Measurements from ENCODE around the gene TBATA.
A peak's percentile ranks its signal among the peaks of the same experiment; 100 is the strongest.

TBATA gene

DNA sequence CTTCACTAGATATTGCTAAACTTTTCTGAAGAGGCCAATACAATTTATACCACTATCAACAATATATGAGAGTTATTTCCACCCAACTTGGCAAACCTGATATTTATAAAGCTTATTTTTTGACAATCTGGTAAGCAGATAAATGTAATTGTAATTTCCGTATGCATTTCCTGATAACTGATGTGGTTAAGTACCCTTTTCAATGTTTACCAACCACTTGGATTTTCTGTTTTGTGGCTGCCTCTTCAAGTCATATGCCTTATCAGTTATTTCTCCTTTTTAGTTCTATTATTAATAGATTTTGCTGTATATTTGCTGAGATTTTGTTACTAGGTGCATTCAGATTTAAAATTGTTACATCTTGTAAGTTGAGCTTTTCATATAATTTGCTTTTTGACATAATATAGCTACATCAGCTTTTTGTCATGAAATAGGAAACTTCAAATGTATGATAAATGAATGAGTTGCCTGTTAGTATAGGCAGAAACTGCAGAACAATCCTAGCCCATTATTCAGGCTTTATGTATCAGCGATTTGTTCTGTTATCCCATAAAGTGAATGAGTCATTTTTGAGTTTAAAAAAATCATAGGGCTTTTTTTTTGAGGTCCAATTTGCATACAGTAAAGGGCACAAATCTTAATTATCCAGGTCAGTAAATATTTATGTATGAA, 42.0 kb upstream of the TBATA start:
- peak overlapping the region; percentile 25 for H3K4me2 ChIP-seq
- H3K27me3 ChIP-seq: no peaks in the 10 kb centered on the region
- peaks cover 23% of the 10 kb centered on the region for H3K4me1 ChIP-seq
- H3K9ac ChIP-seq: no peak overlapping the region
- H3K36me3 ChIP-seq: peaks cover 31% of the 10 kb centered on the region
- peaks cover 40% of the 10 kb centered on the region for H4K20me1 ChIP-seq
- no peak overlapping the region for H3K4me3 ChIP-seq
- no peak for TF ChIP-seq Cebpa-rat (IDR thresholded peaks at IDR 0.05)
- H3K27ac ChIP-seq: no peak overlapping the region
- H3K9me3 ChIP-seq: no peaks in the 10 kb centered on the region

GRCh38 chr10:70822076-70822820, 37.1 kb upstream of the TBATA start:
- Histone ChIP-seq H3K4me3 (no peak overlapping the region), H3K4me1 (peaks cover 17% of the 10 kb centered on the region), H3K27me3 (no peaks in the 10 kb centered on the region), H3K36me3 (peaks cover 49% of the 10 kb centered on the region), H4K20me1 (peaks cover 57% of the 10 kb centered on the region), H3K9me3 (no peaks in the 10 kb centered on the region), H3K9ac (no peak overlapping the region), H3K27ac (no peak overlapping the region), H3K4me2 (no peak overlapping the region)
- TF ChIP-seq Cebpa-rat (IDR thresholded peaks at IDR 0.05): no peak

DNA sequence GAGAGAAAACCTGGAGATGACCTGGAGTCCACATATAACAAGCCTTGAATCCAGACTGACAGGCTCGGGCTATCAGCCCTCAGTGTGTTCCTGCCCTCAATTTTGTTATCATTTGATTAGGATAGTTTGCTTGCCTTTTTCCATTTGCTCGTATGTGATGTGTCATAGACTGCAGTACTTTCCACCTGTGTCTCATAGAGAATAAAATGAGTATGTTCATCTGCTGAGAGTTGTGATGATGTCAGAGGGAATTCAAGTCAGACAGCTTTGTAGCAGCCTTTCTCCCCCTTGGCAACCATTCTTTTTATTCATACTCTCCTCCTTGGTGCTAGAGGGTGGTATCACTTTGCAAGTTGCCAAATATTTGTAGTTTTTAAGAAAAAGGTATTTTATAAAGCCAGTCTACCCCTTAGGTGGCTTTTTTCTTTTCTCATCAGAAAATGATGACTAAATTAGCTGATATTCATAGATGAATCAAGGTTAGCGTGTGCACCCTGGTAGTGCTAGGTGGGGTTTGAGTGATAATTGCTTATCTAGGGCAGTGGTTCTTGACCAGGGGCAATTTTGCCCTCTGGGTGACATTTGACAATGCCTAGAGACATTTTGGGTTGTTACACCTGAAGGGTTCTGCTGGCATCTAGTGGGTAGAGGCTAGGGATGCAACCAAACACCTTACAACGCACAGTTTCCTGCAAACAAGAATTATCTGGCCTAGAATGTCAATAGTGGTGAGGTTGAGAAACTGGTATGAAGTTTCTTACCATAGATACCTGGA, 36.0 kb upstream of the TBATA start:
- no peak overlapping the region for H3K4me2 ChIP-seq
- peaks cover 15% of the 10 kb centered on the region for H3K4me1 ChIP-seq
- no peaks in the 10 kb centered on the region for H3K27me3 ChIP-seq
- peaks cover 47% of the 10 kb centered on the region for H3K36me3 ChIP-seq
- no peak overlapping the region for H3K27ac ChIP-seq
- H4K20me1 ChIP-seq: peaks cover 47% of the 10 kb centered on the region
- H3K9me3 ChIP-seq: no peaks in the 10 kb centered on the region
- H3K4me3 ChIP-seq: no peak overlapping the region
- no peak overlapping the region for H3K9ac ChIP-seq
- no peak for TF ChIP-seq Cebpa-rat (IDR thresholded peaks at IDR 0.05)

GRCh38 chr10:70816220-70816894, 31.2 kb upstream of the TBATA start:
- Histone ChIP-seq H3K27me3 (no peaks in the 10 kb centered on the region), H3K4me3 (peak overlapping the region; percentile 83), H3K27ac (peak overlapping the region; percentile 84), H3K9me3 (no peaks in the 10 kb centered on the region), H3K9ac (peak overlapping the region; percentile 85), H3K4me1 (peaks cover 20% of the 10 kb centered on the region), H3K36me3 (peaks cover 30% of the 10 kb centered on the region), H3K4me2 (peak overlapping the region; percentile 94), H4K20me1 (peaks cover 28% of the 10 kb centered on the region)
- TF ChIP-seq Cebpa-rat (IDR thresholded peaks at IDR 0.05): no peak

GRCh38 chr10:70815504-70816219, 30.5 kb upstream of the TBATA start, which contains the start of gene SGPL1:
Gene SGPL1, plus strand, starts transcription at chr10:70815948. Its CDS starts 906 bp downstream, at chr10:70816854.
- Histone ChIP-seq H3K36me3 (peaks cover 24% of the 10 kb centered on the region), H3K4me1 (peaks cover 20% of the 10 kb centered on the region), H4K20me1 (peaks cover 21% of the 10 kb centered on the region; the same call in 1 of the 2 replicates), H3K4me3 (peak within 1 kb of the TSS; percentile 83), H3K27ac (peak within 1 kb of the TSS; percentile 84), H3K9me3 (no peaks in the 10 kb centered on the region), H3K27me3 (no peaks in the 10 kb centered on the region), H3K9ac (peak within 1 kb of the TSS; percentile 85), H3K4me2 (peak within 1 kb of the TSS; percentile 94)
- no peak for TF ChIP-seq Cebpa-rat (IDR thresholded peaks at IDR 0.05)

- Histone ChIP-seq H4K20me1 (peaks cover 12% of the 10 kb centered on the region; the same call in 1 of the 2 replicates), H3K9ac (no peak overlapping the region), H3K4me3 (no peak overlapping the region), H3K9me3 (no peaks in the 10 kb centered on the region), H3K27me3 (no peaks in the 10 kb centered on the region), H3K4me1 (peaks cover 33% of the 10 kb centered on the region), H3K27ac (no peak overlapping the region), H3K36me3 (0 out of 2 replicates have a peak, but pooled peaks cover 10% of the 10 kb centered on the region), H3K4me2 (no peak overlapping the region)
- no peak for TF ChIP-seq Cebpa-rat (IDR thresholded peaks at IDR 0.05)
Measured at GRCh38 chr10:70814126-70814525, 28.9 kb upstream of the TBATA start.

GRCh38 chr10:70812814-70813213, 27.6 kb upstream of the TBATA start:
- no peak overlapping the region for H3K4me3 ChIP-seq
- no peaks in the 10 kb centered on the region for H3K36me3 ChIP-seq
- no peak overlapping the region for H3K4me2 ChIP-seq
- no peaks in the 10 kb centered on the region for H4K20me1 ChIP-seq
- peaks cover 38% of the 10 kb centered on the region for H3K4me1 ChIP-seq
- no peak for TF ChIP-seq Cebpa-rat (IDR thresholded peaks at IDR 0.05)
- no peaks in the 10 kb centered on the region for H3K9me3 ChIP-seq
- no peaks in the 10 kb centered on the region for H3K27me3 ChIP-seq
- H3K9ac ChIP-seq: no peak overlapping the region
- H3K27ac ChIP-seq: no peak overlapping the region

DNA sequence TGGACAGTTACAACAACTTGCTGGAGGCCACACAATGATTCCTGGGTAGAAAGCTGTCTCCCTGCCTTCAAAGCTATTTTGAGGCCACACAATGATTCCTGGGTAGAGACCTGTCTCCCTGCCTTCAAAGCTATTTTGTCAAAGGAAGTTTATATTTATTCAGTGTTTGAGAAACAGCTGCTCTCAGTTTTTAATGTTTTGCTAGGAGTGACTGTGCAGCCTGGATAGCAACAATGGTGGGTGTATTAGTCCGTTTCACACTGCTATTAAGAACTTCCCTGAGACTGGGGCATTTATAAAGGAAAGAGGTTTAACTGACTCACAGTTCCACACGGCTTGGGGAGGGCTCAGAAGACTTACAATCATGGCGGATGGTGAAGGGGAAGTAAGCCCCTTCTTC, 26.7 kb upstream of the TBATA start:
- H3K4me3 ChIP-seq: no peak overlapping the region
- no peak overlapping the region for H3K4me2 ChIP-seq
- no peaks in the 10 kb centered on the region for H3K9me3 ChIP-seq
- peaks cover 29% of the 10 kb centered on the region for H3K4me1 ChIP-seq
- no peaks in the 10 kb centered on the region for H3K27me3 ChIP-seq
- H3K36me3 ChIP-seq: no peaks in the 10 kb centered on the region
- no peak overlapping the region for H3K27ac ChIP-seq
- H4K20me1 ChIP-seq: no peaks in the 10 kb centered on the region
- TF ChIP-seq Cebpa-rat (IDR thresholded peaks at IDR 0.05): no peak
- no peak overlapping the region for H3K9ac ChIP-seq

- no peaks in the 10 kb centered on the region for H3K27me3 ChIP-seq
- H3K4me3 ChIP-seq: no peak overlapping the region
- H3K27ac ChIP-seq: no peak overlapping the region
- H3K4me2 ChIP-seq: no peak overlapping the region
- H3K9me3 ChIP-seq: no peaks in the 10 kb centered on the region
- H3K36me3 ChIP-seq: no peaks in the 10 kb centered on the region
- no peak for TF ChIP-seq Cebpa-rat (IDR thresholded peaks at IDR 0.05)
- H4K20me1 ChIP-seq: no peaks in the 10 kb centered on the region
- no peak overlapping the region for H3K9ac ChIP-seq
- H3K4me1 ChIP-seq: peaks cover 24% of the 10 kb centered on the region
Measured at GRCh38 chr10:70810967-70811366, 25.8 kb upstream of the TBATA start.
